GM19467 (cell line): ENCODE results near the gene LRBA.
"Not testable (repeated sequence)": the region's sequence is repeated elsewhere in the genome, so short reads cannot be mapped to it uniquely, and the experiment has no call there.

Experiments
- ATAC-seq: cut with Tn5 transposase; IDR thresholded peaks from one replicate; pipeline ENCODE4 v1.9.1; 2021; ENCODE audit warnings: mild to moderate bottlenecking, moderate library complexity; ENCODE audit not compliant: unreplicated experiment

LRBA gene

GRCh38 chr4:150765216-150765615, 249.9 kb downstream of the LRBA start:
- ATAC-seq, result no peak

- no peak for ATAC-seq
These were observed 263.4 kb downstream of the LRBA start for GRCh38 chr4:150751648-150752047.

DNA sequence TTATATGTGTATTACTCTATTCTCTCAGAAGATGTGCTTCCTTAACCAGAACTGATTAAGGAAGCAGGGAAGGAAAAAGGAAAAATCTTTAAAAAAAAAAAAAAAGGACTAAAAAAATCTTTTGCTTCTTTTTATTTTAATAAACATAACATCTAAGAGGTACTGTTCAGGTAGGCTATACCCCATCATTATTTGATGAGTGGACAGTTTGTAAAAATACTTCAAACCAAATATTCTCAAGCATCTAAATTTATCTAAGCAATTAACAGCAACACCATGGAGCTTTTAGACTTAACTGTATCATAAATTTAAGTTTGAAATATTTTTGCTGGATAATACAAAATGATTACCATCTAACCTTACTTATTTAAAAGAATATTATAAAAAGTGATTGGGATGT, 264.3 kb downstream of the LRBA start:
- no peak for ATAC-seq

DNA sequence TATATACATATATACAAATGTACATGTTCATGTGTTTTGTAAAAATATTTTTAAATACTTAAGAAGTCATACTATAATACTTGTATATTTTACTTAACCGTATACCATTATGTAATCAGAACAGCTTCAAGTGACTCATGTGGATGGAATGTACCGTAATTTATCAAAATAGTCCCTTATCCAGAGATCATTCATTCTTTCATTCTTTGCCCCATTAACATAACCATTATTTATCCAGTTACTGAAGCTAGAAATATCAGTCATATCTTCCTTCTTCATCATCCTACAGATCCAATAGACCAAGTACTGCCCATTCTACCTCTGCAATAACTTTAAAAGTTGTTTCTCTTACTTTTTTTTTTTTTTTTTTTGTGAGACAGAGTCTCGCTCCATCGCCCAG, 268.9 kb downstream of the LRBA start:
- ATAC-seq, result no peak

GRCh38 chr4:150744570-150744969, 270.5 kb downstream of the LRBA start:
- no peak for ATAC-seq

- no peak for ATAC-seq
These were observed 271.3 kb downstream of the LRBA start for GRCh38 chr4:150743564-150744342.

DNA sequence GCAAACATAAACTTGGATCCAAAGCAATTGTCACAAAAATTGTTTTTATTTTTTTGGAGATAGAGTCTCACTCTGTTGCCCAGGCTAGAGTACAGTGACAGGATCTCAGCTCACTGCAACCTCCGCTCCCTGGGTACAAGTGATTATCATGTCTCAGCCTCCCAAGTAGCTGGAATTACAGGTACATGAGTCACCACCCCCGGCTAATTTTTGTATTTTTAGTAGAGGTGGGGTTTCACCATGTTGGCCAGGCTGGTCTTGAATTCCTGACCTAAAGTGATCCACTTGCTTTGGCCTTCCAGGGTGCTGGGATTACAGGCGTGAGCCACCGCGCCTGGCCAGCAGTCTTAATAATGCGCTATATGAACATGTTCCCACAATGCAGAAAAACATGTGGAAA, 272.2 kb downstream of the LRBA start:
- not testable (repeated sequence) for ATAC-seq

DNA sequence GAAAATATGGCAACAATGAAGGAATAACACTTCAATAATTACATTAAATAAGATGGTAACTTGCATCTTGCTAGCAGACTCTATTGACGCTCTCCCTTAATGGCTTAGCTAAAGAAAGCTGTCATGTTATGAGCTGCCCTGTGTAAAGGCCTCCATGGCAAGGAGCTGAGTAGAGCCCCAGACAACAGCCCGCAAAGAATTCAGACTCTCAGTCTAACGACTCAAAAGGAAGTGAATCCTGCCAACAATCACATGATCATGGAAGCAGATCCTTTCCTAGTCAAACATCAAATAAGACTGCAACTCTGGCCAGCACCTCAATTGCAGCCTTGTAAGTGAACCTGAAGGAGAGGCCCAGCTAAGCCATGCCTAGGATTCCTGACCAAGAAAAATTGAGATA, 275.5 kb downstream of the LRBA start:
- no peak for ATAC-seq

DNA sequence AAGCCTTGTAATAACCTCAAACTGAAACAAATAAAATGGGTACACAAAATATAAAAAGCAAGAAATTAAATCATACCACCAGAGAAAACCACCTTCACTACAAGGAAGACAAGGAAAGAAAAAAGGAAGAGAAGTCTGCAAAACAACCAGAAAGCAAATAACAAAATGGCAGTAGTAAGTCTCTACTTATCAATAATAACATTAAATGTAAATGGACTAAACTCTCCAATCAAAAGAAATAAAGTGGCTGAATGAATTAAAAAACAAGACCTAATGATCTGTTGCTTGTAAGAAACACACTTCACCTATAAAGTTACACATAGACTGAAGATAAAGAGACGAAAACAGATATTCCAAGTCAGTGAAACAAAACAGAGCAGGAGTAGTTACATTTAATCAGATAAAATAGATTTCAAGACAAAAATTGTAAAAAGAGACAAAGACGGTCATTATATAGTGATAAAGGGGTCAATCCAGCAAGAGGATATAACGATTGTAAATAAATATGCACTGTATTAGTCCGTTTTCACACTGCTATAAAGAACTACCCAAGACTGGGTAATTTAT, 289.0 kb downstream of the LRBA start:
- no peak for ATAC-seq

DNA sequence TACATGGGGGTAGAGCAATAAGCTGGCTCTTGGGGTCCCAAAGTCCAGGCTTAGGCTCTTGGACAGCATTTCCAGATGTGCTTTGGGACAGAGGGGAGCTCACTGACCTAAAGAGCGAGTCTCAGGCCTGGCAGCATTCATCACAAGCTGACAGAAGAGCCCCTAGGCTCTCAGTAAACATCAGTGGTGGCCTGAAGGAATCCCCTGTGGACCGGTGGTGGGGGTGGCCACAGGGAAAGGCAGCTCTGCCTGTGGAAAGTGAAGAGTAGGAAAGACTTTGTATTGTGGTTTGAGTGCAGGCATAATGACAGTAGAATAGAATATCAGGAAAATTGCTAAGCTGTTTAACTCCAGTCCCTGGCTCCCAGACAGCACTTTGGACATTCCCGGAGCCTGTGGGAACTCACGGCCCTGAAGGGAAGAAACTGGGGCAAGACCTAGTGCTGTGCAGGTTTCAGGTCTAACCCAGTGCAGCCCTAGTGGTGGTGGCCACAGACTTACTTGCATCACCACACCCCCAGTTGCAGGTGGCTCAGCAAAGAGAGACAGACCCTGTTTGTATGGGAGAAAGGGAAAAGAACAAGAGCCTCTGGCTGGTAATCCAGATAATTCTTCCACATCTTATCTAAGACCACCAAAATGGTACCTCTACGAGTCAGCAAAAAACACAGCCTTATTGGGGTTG, 291.2 kb downstream of the LRBA start:
- ATAC-seq, result no peak

DNA sequence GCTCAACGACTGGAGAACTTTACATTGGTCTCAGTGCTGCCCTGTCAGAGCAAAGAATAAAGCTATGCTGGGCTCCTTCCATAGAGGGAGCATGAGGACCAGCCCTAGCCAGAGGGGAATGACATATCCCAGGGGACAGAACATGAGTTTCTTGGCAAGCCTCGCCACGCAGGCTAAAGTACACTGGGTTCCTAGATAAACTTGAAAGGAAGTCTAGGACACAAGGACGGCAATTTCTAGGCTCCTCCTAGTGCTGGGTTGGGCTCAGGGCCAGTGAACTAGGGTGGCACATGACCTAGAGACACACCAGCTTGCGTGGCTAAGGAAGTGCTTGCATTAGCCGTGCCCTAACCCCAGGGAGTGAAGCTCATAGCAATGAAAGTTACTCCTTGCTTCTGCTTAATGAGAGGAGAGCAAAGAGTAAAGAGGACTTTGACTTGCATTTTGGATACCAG, 292.1 kb downstream of the LRBA start:
- no peak for ATAC-seq

DNA sequence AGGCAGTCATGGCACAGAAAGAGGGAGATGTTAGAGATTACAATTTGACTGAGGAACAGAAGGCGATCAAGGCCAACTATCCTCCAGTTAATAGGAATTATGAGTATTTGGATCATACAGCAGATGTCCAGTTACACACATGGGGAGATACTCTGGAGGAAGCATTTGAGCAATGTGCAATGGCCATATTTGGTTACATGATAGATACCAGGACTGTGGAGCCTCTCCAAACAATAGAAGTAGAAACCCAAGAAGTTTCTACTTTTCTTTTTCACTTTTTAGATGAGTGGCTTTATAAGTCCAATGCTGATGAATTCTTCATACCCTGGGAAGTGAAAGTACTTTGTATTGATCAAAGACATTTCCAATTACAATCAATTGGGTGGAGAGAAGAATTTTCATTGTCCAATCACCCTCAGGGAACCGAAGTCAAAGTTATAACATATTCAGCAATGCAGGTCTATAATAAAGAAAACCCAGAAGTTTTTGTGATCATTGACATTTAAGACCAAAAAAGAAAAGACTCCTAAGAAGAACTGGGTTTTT, 294.0 kb downstream of the LRBA start:
- ATAC-seq, result no peak

DNA sequence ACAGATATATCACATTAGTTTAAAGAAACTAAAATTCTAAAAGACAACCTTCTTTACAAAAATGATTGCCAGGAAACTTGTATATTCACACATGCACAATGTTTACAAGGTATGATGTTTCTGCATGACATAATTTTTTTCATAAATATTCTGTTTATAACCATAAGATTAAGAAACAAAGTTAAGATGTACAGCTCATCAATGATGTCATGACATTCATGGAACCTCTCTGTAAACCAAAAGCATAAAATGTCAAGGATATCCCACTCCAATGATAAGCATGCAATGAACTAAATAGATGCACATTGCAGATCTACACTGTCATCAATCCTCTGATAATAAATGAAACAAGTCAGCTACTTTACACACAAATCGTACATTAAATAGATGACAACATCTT, 297.1 kb downstream of the LRBA start:
- no peak for ATAC-seq

GRCh38 chr4:150714462-150715438, 300.3 kb downstream of the LRBA start:
- no peak for ATAC-seq

- ATAC-seq, result no peak
These were observed 301.8 kb downstream of the LRBA start for GRCh38 chr4:150713251-150713650.

- no peak for ATAC-seq
These were observed 304.2 kb downstream of the LRBA start for GRCh38 chr4:150710770-150711375.

GRCh38 chr4:150708004-150708403, 307.1 kb downstream of the LRBA start:
- ATAC-seq, result no peak

DNA sequence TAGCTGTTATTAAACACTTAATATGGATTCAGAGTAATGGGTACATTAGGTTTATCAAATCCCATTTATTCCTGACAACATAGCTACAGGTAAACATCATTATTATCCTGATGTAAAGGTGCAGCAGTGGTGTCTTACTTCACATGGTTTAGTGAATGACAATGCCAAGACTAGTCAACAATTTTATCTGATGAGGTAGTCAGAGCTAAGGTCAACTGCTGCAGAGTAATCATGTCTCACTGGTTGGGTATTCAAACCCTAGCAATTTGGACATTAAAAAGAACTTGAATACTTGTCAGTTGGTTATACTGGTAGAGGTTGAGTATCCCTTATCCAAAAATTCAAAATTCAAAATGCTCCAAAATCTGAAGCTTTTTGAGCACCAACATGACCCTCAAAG, 315.5 kb downstream of the LRBA start:
- no peak for ATAC-seq

DNA sequence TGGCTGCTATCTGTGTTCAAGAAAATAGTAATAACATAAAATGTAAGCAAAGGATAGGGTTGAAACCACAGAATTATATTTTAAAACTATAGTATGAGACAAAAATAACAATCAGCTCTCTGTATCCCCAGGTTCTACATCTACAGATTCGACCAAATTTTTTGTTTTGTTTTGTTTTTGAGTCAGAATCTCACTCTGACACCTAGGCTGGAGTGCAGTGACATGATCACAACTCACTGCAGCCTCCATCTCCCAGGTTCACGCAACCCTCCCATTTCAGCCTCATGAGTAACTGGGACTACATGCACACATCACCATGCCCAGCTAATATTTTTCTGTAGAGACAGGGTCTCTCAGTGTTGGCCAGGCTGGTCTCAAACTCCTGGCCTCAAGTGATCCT, 319.9 kb downstream of the LRBA start:
- no peak for ATAC-seq

GRCh38 chr4:150694438-150694837, 320.6 kb downstream of the LRBA start:
- no peak for ATAC-seq
